HepG2 (cell line): Measurements from ENCODE around the gene NACC2. TPM values are rescaled to one million over a fixed set of nuclear protein-coding genes. Genes with fewer than 3 reads are reported as not detected.

Source experiments
- BCL6 ChIP-seq: IDR thresholded peaks from 2 replicates; pipeline ENCODE4 v1.6.1; 2016; ENCODE audit warnings: missing genetic modification reagents, missing compliant biosample characterization
- CBX1 ChIP-seq: IDR thresholded peaks from one replicate; pipeline ENCODE4 v1.6.1; 2016; ENCODE audit warnings: antibody characterized with exemption, low read depth
- CEBPG ChIP-seq: IDR thresholded peaks from 2 replicates; pipeline ENCODE4 v1.6.1; 2016
- GTF2F1 ChIP-seq: fragments of 150-350 bp; IDR thresholded peaks from 2 replicates; pipeline ENCODE4 v1.6.1; 2014; ENCODE audit warnings: low read length
- HMGXB3 ChIP-seq: sonication (generic); formaldehyde crosslinking; IDR thresholded peaks from 2 replicates; pipeline ENCODE4 v1.4.0; 2020; ENCODE audit warnings: missing genetic modification reagents, borderline replicate concordance
- KAT2B ChIP-seq: fragments of 150-350 bp; IDR thresholded peaks from 2 replicates; pipeline ENCODE4 v1.6.1; 2014; ENCODE audit warnings: low read depth, low read length, borderline replicate concordance
- KAT7 ChIP-seq: IDR thresholded peaks from 2 replicates; pipeline ENCODE4 v1.6.1; 2018; ENCODE audit warnings: borderline replicate concordance, missing compliant biosample characterization
- KAT8 ChIP-seq: IDR thresholded peaks from 2 replicates; pipeline ENCODE4 v1.6.1; 2016; ENCODE audit warnings: missing genetic modification reagents, missing compliant biosample characterization
- MED1 ChIP-seq: sonication (generic); formaldehyde crosslinking; IDR thresholded peaks from 2 replicates; pipeline ENCODE4 v1.4.0; 2020; ENCODE audit warnings: missing genetic modification reagents
- PPARG ChIP-seq: conservative IDR thresholded peaks from 2 replicates; pipeline ENCODE4 v1.6.1; 2016; ENCODE audit warnings: missing biosample characterization, missing genetic modification reagents
- SPEN ChIP-seq: sonication (generic); formaldehyde crosslinking; IDR thresholded peaks from 2 replicates; pipeline ENCODE4 v1.5.1; 2020; ENCODE audit warnings: low read depth, mild to moderate bottlenecking, missing genetic modification reagents
- THAP11 ChIP-seq: IDR thresholded peaks from 2 replicates; pipeline ENCODE4 v1.6.1; 2016; ENCODE audit warnings: missing biosample characterization, missing genetic modification reagents
- ZNF567 ChIP-seq: sonication (generic); formaldehyde crosslinking; IDR thresholded peaks from 2 replicates; pipeline ENCODE4 v1.8.1; 2023; ENCODE audit warnings: mild to moderate bottlenecking, missing genetic modification reagents, borderline replicate concordance
- ZNF652 ChIP-seq: IDR thresholded peaks from 2 replicates; pipeline ENCODE4 v1.6.1; 2016; ENCODE audit warnings: low read depth, borderline replicate concordance
- ZNF687 ChIP-seq: sonication (generic); formaldehyde crosslinking; IDR thresholded peaks from 2 replicates; pipeline ENCODE4 v1.5.1; 2020; ENCODE audit warnings: mild to moderate bottlenecking, missing genetic modification reagents, moderate library complexity
- polyA plus RNA-seq, 8 experiments: library from polyadenylated mRNA; depleted of rRNA in 3 of 8; stranded (reverse) in 7 of 8; unstranded in 1 of 8; fragments of >200 nt; fragmentation: Illumina TruSeq in 4 of 8; extraction: Trizol in 4 of 8; gene quantifications; 2 replicates each; pipeline versions ENCODE4 v1.2.1 to v1.2.3, GENCODE V29; 2011 to 2016; ENCODE audit warnings: low read depth in 4 of 8, missing spikeins in 1 of 8, mixed read lengths in 1 of 8; ENCODE audit not compliant: insufficient read depth in 1 of 8
- total RNA-seq, 5 experiments: library from RNA; depleted of rRNA; stranded (reverse); fragments of >200 nt; fragmentation: Illumina TruSeq; extraction: Trizol; gene quantifications; 2 replicates each; pipeline ENCODE4 v1.2.3, GENCODE V29; 2016; ENCODE audit warnings: low read depth in 1 of 5
- TF ChIP-seq, protein P1 (sequence below), 2 experiments: sonication (generic) in 1 of 2; formaldehyde crosslinking in 1 of 2; IDR thresholded peaks; 2 replicates each; pipeline versions ENCODE4 v1.5.1 to v1.6.1; 2011 to 2020; ENCODE audit warnings: borderline replicate concordance in 1 of 2, low read depth in 1 of 2, low read length in 1 of 2, mild to moderate bottlenecking in 1 of 2, missing genetic modification reagents in 1 of 2, moderate library complexity in 1 of 2
- TF ChIP-seq, protein P2 (sequence below): IDR thresholded peaks from 2 replicates; pipeline ENCODE4 v1.6.1; 2016; ENCODE audit warnings: missing compliant biosample characterization, missing genetic modification reagents, borderline replicate concordance

Gene NACC2
- total and polyA plus RNA-seq, 2 of the 13 experiments (the other 11 are each of a cell fraction or from before 2014, with no cell fraction given), result 5.9 to 12.3 TPM

GRCh38 chr9:135993765-135994500 lies 101.2 kb downstream of the NACC2 start (continued):
- TF ChIP-seq, protein P1, sequence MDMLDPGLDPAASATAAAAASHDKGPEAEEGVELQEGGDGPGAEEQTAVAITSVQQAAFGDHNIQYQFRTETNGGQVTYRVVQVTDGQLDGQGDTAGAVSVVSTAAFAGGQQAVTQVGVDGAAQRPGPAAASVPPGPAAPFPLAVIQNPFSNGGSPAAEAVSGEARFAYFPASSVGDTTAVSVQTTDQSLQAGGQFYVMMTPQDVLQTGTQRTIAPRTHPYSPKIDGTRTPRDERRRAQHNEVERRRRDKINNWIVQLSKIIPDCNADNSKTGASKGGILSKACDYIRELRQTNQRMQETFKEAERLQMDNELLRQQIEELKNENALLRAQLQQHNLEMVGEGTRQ (IDR thresholded peaks at IDR 0.05; ENCODE audit: low read depth, low read length), result no peak
- TF ChIP-seq, protein P1 (CRISPR knock-in tag; IDR thresholded peaks at IDR 0.05; ENCODE audit: borderline replicate concordance), result no peak; the same call in 1 of the 2 replicates
- TF ChIP-seq ZNF687 (CRISPR knock-in tag), result peak; percentile 93
- no peak for TF ChIP-seq CEBPG (CRISPR knock-in tag)
- TF ChIP-seq, protein P2, sequence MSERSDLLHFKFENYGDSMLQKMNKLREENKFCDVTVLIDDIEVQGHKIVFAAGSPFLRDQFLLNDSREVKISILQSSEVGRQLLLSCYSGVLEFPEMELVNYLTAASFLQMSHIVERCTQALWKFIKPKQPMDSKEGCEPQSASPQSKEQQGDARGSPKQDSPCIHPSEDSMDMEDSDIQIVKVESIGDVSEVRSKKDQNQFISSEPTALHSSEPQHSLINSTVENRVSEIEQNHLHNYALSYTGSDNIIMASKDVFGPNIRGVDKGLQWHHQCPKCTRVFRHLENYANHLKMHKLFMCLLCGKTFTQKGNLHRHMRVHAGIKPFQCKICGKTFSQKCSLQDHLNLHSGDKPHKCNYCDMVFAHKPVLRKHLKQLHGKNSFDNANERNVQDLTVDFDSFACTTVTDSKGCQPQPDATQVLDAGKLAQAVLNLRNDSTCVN (CRISPR knock-in tag), result peak; percentile 47
- TF ChIP-seq KAT7 (CRISPR knock-in tag), result 0 out of 2 replicates have a peak, but pooled peaks have one; percentile 32
- no peak; the same call in 1 of the 2 replicates for TF ChIP-seq HMGXB3 (CRISPR knock-in tag)
- TF ChIP-seq ZNF652 (CRISPR knock-in tag), result peak; percentile 51; the same call in 1 of the 2 replicates
- TF ChIP-seq KAT8 (CRISPR knock-in tag), result no peak; the same call in 1 of the 2 replicates
- TF ChIP-seq THAP11 (CRISPR knock-in tag), result peak; percentile 61; the same call in 1 of the 2 replicates
- no peak for TF ChIP-seq KAT2B
- peak; percentile 90 for TF ChIP-seq MED1
- TF ChIP-seq CBX1, result peak; percentile 80
- TF ChIP-seq PPARG (CRISPR knock-in tag), result 0 out of 2 replicates have a peak, but pooled peaks have one; percentile 30
- TF ChIP-seq GTF2F1, result no peak
- TF ChIP-seq BCL6 (CRISPR knock-in tag), result peak; percentile 47; the same call in 1 of the 2 replicates
- TF ChIP-seq SPEN (CRISPR knock-in tag), result peak; percentile 56; the same call in 1 of the 2 replicates
- TF ChIP-seq ZNF567 (CRISPR knock-in tag), result no peak
